Astrocyte of the hippocampus (primary cell): ENCODE measurements around the gene DPYD.
"Not testable (repeated sequence)": the region's sequence is repeated elsewhere in the genome, so short reads cannot be mapped to it uniquely, and the experiment has no call there.

ENCODE experiments used
- DNase-seq: peaks from one replicate; pipeline ENCODE4 v3.0.0; 2011; ENCODE audit warnings: low read depth, low spot score

DPYD gene

DNA sequence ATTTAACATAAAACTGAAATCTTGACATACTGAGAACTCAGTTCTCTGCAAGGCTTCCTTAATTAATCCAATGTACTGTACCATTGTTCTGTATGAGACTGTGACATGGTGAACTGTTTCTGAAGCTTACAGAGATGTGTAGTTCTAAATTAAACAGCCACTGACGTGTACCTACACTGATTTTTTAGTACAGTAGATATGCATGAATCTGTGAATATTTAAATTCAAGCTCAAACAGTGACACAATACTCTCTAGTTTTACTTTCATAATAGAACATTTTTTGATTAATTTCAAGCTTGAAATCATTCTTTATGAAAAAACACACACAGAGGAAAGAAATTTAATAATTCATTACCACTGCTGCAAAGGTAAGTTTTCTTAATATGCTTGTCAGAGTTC lies 621.9 kb downstream of the DPYD start:
- DNase-seq = no peak

DNA sequence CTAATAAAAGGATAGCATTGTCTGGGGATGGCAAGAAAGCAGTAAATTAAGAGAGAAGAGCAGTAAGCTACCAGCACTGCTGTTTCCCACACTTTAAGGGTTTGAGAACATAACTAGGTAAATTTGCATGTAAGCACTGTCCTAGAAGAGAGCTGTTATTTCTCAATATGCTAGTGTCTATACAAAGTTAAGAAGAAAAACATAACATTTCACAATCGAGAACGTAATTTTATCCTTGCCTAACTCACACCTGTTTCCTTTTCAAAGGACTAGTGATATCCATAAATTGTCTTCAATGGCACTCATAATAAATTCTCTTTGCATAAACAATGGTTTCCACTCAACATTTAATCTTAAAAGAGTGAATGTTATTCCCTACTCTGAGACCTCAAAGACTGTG lies 623.2 kb downstream of the DPYD start:
- no peak for DNase-seq

DNA sequence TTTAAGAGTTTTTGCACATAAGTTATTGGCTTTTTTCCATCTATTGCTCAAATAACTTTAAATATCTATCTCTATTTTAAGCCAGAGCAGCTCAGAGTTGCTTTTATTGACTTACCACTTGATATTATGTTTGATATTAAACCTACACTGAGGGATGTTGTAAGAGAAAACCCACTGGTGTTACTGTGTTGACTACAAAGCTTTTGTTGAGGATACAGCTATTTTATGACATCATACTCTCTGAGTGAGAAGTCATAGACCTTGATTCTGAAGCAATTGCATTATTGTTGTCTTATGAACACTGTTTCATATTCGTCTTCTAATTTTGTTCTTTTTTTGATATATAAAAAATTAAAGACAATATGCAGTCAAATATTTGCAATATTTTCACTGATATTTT lies 638.9 kb downstream of the DPYD start:
- DNase-seq = no peak

DNA sequence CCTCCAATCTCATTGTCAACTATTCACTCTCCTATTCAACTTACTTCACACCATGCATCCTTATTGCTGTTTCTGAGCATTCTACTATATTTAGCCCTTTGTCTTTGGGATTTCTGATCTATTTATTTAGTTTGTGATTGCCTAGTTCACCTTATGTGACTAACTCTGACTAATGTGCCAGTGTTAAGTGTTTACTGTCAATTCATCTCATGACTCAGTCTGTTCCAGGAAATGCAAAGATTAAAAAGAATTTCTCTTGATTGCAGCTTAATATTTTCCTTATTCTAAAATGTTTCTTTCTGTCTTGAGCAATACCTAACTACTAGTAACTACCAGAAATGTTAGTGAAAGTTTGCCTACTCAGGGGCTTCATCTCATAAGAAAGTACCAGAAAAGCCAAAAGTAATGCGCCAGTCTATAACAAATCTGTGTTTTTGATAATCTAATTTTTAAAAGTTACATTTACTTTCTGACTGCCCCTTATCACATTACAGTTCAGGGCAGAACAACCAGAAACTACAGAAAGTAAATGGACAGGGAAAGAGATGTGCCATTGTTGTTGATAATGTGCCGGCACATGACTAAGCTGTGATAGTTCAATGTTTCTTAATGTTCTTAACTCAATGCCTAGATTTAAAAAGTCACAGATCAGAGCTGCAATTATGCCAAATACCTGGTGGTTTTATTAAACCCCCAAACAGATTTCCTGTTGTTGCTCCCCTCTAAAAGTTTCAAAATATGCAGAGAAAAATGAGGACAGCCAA lies 642.8 kb downstream of the DPYD start:
- peak; percentile 54 for DNase-seq

DNA sequence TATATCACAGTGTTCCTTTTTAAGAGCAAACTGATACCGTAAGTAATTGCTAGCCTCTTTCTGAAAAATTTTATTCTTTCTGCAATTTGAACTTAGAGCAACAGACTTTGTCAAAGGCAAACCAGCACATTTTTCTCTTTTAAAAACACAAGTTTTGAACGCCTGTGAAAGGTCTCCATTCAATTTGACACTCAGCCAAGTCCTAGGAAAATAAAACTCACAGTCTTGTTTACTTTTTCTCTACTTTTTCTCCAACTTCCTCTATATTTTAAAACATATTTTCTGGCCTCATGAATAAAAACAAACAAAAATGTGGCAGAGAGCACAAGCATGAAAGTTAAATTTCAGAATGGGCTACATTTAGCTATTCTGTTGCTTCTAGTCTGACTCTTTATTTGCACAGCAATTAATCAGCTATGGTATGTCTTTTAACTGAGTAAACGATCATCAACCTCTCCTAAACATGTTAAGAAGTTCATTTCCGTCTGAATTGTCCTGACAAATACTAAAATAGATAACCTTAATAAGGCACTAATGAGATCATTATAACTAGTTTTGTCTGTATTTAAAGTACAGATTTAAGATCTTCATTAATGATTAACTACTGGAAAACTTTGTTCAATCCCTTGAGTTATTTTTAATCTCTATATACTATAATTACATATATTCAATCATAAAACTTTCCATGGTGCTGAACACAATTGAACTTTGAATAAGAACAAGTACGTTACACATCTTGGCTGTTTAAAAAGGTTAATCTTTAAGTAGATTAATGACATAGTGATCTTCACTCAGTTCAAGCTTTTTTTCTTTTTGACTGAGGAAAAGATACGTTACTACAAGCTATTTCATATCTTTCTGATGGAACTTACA lies 648.7 kb downstream of the DPYD start:
- DNase-seq = peak; percentile 20

DNA sequence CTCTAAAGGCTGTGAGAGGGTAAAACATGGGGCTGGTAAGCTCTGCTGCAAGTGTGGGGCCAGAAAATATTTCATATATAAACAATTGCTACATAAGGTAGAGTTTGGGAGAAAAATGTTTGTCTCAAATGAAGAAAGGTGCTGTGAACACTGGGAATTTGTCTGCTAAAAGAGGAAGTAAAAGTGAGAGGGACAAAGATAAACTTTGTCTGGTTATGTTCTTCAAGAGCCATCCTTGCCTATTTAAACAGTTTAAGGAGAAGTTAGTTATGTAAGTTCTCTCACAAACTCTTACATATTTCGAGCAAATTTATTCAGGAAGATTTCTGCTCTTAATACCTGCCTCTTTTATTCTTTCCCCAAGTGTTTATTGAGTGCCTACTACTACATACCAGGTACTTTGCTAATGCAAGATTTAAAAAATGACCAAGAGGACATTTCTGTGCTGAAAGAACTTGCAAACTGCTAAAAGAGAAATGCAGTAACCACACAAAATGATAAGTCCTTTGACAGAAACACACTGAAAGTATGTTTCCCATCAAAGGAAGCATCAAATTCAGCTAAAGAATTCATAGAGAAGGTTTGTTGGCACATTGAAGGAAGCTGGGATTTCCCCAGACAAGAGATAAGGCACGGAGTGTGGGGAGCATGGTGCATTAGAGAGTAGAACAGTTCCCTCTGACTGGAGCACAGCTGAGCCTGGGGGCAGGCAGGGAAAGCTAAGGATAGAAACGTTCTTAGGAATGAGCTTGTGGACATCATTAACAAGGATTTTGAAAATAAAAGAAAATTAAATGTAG lies 650.1 kb downstream of the DPYD start:
- peak; percentile 54 for DNase-seq

DNA sequence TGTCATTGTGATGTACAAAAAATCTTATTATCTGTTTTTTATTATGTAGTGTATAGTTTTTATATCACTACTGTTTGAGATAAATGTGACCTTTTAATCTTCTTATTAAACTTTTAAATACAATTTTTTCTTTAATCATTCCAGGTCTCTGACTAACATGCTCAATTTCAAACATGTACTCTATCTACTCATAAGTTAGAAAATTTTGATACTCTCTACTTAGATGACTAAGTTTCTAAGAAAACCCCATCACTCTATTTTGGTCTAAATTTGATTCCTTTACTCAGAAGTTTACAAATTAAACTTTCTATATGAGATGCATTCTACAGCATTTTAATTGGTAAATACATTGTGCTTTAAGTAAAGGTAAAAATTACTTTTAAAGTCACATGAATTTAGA lies 655.2 kb downstream of the DPYD start:
- no peak for DNase-seq

DNA sequence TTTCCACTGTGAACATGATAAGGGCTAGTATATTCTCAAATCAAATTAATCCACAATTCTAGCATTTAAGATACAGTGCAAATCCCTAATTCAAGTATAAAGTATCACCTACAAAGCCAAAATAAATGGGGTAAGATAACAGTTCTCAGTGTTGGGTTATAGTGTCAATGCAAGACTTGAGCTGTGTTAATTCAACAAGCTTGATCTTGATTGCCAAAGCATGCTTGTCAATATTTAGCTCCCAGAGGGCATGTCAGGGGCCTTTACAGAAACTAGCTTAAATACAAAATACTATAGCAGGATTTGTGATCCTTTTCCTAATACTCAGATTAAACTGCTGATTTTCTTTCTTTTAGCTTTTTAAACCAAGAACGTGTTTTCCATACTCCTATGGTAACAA lies 658.0 kb downstream of the DPYD start:
- no peak for DNase-seq

DNA sequence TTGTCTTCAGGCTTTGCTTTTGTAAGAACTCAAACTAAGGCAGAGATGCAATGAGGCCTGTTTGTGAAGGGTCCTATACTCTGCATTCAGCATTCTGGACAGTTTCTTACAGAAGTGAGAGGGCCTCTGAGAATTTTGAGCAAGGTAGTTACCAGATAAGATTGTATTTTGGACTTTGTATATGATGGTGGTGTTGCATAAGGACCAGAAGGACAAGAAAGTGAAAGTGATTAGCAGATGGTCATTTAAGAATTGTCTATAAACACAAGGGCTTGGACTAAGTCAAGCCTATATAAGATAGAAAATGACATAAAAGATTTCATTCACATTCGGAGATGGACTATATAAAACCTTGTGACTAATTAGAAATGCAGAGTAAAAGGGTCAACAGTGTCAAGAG lies 662.2 kb downstream of the DPYD start:
- DNase-seq = no peak

DNA sequence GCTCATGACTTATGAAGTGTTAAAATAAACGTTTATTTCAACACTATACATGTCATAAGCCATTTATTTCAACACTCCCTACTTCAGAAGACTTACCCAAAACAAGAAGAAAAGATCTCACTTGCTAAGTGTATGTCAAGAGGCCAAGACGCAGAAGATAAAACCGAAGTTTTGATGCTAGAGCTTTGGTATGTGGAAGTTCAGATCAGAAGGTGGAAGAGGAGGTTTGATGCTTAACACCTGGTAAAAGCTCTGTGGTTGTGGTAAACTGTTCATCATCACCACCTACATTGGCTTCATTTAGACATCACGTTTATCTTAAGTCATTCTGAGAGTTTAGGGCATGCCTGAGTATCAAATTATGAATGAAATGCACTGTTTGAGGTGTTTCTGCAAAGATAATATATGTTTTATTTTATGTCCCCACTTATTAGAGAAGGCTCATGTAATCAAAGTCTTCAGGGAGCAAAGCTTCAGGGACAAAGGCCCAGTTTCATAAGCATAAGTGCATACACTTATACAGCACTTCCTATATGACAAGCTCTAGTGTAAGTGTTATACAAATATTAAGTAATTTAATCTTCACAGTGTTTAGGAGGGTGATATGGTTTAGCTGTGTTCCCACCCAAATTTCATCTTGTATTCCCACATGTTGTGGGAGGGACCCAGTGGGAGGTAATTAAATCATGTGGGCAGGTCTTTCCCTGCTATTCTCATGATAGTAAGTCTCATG lies 665.9 kb downstream of the DPYD start:
- DNase-seq = no peak

DNA sequence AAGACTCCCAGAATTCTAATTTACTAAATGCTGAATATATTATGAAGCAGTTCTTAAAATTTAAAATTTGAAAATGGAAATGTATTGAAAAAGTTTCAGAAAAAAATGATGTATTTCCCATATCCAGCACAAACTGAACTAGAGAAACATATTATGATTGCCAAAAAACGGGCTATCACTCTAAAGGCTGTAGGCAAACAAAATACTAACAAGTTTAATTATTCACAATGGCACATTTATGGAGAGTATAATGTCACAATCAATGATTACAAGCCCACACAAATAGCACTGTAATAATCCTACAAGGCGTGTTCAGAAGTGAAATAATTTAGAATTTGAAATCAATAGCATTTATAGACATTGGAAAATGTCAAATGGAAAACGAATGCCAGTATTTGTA lies 667.9 kb downstream of the DPYD start:
- DNase-seq = no peak

DNA sequence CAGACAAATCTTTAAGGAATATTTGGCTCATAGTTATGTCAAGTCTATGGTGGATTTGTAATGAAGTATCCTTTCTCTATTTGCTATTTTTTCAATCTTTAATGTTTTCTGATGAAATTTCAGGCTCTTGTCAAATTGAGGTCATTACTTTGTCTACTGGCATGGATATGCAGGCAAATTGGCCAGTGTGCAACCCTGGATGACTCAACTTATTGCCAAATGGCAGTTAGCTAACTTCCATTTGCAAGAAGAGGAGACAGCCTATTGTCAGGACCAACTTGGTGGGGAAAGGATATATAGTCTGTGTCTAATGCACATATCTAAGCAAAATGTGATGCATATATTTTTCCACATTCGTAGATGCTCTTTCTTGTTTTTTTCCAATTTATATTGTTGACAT lies 668.8 kb downstream of the DPYD start:
- peak; percentile 45 for DNase-seq

DNA sequence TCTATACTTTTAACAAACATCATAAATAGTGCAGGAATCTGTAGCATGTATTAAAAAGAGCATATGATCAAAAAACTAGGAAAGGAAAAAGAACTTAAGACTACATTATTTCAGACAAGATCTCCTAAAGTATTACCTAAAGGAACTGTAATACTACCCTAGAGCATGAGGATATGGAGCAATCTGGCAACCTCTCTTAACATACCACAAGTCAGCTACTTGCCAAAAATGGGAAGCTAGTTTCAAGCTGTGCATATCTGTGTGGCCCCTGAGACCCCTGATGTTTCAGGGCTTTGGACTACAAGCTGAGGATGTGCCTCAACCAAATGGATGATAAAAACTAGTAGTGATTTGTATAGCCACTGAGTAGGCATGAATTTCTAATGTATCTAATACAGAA lies 673.6 kb downstream of the DPYD start:
- DNase-seq = peak; percentile 29

DNA sequence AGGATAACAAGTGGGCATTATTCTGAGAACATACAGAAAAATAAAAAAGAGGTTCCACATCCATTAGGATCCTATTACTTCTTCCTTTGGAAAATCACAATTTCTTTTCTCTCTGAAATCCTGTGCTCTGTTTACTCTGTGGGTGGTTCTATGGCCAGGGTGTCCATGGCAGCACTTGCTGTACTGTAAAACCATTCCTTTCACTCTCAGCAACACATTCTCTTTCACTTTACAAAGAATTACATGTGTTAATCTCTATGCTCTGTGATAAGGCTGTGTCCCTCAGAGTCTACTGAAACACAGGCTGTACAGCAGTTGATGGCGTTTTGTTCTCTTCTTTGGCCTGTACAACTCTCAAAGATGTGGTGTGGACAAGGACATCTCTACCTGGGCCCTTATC lies 675.2 kb downstream of the DPYD start:
- peak; percentile 62 for DNase-seq

DNA sequence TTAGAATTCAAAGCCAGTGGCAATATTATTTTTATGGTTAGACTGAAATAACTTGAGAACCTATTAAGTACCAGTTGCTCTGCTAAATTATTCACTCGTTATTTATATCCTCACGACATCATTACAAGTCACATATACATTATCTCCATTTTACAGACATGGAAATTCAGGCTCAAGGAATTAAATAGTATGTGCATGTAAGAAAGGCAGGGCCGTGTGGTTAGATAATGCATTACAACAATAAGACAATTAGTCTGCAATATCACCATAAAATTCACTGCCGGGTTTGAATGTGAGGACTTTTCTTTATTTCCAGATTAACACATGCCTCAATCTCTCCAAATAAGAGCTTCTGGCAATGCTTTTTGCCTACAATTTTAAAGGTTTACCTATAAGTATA lies 675.8 kb downstream of the DPYD start:
- DNase-seq = peak; percentile 18

DNA sequence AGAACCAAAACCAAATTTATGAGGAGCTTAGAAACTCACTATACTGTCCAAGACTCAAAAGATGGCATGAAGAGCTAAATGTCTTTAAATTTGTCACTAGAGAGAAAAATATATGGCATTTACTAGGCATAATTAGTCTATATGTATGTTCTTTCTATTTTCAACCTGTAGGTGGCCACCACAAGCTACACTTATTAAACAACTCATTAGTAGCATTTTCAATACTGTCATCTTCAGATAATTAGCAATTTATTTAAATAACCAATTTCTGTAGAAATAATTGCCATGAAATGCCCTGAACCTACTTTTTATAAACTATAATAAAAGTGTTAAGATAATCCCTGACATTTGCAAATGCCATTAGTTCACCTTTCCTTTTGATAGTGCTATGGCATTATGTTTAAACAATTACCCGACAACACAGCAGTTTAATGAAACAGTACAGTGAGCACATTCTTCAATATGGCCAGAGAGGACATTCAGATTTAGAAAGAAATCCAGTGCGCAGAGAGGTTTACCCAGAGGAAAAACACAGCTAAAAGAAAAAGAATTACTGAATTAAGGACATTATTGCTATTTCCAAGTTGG lies 676.8 kb downstream of the DPYD start:
- DNase-seq = peak; percentile 31

DNA sequence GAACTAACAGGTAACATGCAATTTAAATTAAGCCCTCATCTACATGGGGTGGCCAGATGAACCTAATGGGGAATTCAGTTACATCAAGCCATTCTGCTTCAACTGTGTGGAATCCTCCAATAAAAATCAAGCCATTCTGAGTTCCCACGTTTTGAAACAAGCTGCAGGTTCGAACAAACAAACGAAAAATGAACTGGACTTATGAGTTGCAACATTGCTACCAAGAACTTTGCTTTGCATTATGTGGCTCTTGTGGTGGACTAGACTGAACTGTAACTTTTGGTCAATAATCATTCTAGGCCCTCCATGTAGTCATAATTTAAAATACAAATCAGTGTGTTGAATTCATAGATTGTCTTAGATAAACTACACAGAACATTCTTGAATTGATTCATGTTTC lies 682.0 kb downstream of the DPYD start:
- no peak for DNase-seq

DNA sequence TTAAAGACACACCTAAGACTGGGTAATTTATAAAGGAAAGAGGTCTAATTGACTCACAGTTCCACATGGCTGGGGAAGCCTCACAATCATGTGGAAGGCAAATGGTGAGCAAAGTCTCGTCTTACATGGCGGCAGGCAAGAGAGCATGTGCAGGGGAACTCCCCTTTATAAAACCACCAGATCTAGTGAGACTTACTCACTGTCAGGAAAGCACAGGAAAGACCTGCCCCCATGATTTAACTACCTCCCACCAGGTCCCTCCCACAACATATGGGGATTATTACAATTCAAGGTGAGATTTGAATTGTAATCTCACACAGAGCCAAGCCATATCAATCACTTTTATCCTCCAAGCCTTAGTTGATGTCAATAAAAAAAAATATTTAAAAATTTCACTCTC lies 689.5 kb downstream of the DPYD start:
- DNase-seq = not testable (repeated sequence)

DNA sequence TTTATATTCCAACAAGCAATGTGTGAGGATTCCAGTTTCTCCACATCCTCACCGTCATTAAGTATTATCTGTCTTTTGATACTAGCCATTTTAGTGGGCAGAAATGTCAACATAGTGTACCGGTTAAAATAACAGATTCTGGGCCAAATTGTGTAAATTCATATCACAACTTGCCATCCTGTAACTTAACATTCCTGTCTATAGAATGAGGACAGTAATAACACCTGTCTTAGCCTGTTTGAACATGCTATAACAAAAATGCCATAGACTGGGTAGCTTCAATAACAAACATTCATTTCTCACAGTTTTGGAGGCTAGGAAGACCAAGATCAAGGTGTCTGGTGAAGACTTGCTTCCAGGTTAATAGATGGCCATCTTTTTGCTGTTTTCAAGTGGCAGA lies 708.2 kb downstream of the DPYD start:
- DNase-seq = no peak

DNA sequence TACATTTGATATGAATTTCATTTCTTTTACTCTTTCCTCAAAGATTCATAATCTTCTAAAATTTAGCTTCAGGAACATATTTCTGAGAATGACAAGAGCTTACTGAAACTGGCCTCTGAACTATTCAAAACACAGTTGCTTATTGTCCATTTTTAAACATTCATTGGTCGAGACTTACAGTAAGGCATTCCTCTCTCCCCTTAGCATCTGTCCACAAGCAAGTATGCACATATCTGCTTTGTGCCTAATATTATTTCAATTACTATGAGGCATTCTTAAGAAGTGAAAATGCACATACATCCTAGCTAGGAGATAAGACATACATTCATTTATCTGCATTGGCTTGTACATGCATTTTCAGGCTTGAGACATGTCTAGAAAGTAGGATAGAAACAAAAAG lies 710.5 kb downstream of the DPYD start:
- DNase-seq = no peak

DNA sequence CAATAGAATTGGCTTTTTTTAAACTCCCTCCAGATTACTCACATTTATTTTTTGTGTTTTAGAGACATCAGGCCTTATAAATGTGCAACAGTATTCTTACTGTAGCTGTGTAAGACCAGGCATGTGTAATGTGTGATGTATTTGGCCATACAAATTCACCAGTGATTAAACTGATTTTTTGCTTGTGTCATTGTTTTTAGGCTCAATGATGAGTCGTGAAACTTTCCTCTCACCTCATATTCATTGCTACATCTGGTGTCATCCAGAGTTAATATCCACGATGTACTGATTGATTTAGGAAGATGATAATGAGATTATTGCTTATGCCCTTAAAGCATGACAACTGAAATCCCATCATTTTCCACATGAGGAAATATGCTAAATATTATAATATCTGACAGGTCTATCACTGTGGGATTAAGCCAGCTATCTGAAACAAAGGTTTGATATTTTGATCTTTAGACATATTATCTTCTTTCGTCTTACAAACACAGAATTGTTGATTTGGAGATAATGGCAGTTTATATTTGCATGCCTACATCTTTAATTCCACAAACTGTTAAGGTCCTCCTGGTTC lies 711.4 kb downstream of the DPYD start:
- DNase-seq = no peak
